GM20431 (cell line): ENCODE results near the gene FADD.

Experiments
- in situ Hi-C: fragments of 300-500 bp; cut with MseI, MboI; formaldehyde crosslinking; loops from one replicate; pipeline ENCODE4 v1.15.0; 2020; ENCODE audit warnings: low sequenced_read_pairs; ENCODE audit not compliant: unreplicated experiment

FADD gene, protein sequence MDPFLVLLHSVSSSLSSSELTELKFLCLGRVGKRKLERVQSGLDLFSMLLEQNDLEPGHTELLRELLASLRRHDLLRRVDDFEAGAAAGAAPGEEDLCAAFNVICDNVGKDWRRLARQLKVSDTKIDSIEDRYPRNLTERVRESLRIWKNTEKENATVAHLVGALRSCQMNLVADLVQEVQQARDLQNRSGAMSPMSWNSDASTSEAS

DNA sequence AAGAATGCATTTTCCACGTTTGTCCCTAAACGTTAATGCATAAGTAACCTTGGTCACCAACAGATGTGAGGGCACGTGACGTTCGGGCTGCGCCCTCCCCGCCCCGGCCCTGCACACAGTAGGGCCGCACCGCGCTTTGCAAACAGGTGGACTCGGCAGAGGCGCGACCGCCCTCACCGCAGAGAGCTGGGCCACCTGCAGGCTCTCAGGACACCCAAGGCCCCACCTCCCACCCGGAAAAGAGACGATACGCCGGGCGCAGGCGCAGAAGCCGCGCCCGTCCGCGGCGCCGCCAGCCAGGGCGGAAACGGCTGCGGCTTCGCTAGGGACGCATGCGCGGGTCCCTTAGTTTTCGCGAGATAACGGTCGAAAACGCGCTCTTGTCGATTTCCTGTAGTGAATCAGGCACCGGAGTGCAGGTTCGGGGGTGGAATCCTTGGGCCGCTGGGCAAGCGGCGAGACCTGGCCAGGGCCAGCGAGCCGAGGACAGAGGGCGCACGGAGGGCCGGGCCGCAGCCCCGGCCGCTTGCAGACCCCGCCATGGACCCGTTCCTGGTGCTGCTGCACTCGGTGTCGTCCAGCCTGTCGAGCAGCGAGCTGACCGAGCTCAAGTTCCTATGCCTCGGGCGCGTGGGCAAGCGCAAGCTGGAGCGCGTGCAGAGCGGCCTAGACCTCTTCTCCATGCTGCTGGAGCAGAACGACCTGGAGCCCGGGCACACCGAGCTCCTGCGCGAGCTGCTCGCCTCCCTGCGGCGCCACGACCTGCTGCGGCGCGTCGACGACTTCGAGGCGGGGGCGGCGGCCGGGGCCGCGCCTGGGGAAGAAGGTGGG is at the start of gene FADD:
Gene FADD (plus strand): TSS at position 377 of the 831 bp plus-strand sequence. CDS start 164 bp downstream, at position 541.
- in situ Hi-C loops = no loop called here

DNA sequence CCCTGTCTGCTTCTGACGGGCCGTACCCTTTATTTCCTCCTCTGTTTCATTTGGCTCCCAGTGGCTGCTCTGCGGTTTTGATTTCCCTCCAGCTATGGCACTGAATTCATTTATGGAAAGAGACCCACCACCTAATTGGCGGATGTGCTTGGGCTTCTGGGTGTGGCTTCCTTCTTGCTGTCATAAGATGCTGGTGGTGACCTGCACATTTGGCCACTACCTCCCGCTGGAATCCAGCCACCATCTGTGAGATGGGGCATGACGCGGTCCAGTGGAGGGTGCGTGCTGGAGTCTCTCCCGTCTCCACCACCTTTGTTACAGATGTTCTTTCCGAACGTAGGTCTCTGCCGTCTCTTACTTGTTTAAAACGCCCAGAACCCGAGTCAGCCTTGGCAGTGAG is 47.7 kb upstream of the FADD start:
- in situ Hi-C loops = no loop called here

DNA sequence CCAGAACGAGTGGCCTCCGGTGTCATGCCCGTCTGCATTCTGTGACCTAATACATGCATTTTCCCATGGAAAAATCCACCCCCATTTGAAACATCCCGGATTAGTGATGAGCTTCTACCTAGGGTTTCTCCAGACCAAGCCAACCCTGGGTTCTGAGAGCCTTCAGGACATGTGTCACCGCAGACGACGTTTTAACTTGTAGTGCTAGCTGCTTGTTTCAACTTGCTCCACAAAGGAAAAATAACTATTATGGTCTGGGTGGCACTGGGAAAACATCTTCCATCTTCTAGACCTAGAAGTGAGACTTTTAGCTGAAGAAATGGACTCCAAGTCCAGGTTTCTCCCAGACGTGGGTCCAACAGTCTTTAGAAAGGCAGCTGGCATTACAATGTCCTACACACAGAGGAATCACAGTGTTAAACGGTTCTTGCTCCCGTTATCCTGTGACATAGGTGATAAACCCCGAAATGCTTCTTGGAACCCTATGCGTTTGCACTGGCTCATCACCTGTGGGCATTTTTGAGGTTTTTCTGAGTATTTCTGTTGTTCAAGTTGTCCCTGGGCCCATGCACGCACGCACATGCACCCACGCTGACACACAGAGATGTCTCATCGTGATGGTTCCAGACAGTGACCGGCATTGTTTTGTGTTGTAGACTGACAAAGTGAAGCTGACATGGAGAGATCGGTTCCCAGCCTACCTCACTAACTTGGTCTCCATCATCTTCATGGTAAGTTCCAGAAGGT is 46.6 kb upstream of the FADD start:
- in situ Hi-C loops = no loop called here

DNA sequence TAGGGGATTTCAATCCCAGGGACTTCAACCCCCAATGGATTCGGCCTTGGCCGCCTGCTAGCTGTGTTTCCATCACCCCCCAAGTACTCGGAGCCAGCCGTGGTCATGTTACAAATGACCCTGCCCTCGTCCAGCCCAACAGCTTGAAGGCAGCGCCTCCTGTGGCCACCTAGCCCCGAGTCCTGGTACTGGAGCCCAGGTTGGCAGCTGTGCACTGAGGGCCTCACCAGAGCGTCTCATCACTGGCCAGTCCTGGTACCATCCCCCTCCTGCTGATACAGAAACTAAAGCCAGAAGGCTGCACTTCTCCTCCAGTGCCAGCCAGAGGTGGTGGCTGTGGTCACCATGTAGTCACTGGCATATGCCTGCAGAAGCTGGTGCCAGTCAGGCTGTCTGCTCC is 44.9 kb upstream of the FADD start:
- in situ Hi-C loops = no loop called here

DNA sequence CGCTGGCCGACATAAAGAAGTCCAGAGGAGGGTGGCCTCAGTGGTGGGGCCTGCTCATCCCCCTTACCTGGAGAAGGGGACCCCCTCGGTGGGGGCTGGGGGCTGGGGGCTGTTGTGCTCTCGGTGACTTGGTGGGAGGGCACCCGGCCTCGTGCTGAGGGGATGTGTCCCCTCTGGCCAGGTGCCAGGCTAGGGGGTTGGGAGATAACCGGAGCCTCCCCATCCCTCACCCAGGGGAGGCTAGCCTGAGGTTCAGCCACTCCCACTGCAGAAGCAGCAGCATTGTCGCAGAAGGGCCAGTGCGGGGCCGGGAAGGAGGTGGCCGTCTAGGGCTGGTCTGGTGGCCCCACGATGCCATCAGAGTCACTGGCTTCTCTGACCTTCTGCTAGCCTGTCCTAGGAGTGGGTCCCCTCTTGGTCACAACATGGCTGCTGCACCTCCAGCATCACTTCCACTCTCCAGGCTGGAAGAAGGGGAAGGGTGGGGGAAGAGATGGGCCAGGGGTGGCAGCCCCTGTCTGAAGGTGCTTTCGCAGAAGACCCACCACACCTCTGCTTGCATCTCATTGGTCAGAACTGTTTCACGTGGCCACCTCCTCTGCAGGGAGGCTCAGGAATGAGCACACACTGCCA is 44.2 kb upstream of the FADD start:
- in situ Hi-C loops = no loop called here

DNA sequence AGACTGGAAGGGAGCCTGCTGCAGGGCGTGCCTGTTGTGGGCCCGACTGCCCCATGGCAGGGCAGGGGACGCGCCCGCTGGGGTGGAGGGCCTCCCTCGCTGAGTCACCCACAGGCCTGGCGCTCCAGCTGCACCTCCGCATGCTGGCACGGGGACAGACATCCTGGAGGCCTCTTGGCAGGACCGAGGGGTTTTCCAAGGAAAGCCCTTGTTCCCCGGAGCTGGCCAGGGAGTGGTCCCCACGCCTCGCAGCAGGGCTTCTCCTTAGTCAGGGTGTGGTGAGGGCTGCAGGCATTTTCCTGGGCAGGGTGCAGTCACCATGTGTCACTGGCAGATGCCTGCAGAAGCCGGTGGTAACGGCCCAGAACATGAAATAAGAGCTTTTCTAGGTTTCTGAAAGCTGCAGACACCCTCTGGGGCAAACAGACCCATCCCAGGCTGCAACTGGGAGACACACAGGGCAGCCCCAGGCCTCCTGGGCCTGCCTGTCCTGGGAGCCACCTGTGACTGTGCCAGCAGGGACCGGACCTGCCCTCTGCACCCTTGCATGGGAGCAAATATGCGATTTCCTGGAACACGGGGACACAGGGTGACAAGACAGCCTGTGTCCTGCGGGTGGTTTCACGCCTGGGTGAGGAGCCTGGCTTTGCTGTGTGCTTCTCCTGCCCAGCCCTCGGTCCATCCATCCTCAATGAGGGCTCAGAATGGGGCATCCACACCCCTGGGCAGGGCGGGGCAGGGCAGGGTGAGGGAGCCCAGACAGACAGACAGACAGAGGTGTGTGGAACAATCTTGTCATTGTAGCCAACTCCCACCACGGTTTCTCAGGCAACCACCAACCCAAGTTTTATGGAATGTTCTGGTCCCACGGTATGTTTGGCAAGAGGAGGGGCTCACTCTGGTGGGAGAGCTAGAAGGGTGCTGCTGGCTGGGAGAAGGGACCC is 43.2 kb upstream of the FADD start:
- in situ Hi-C loops = no loop called here

DNA sequence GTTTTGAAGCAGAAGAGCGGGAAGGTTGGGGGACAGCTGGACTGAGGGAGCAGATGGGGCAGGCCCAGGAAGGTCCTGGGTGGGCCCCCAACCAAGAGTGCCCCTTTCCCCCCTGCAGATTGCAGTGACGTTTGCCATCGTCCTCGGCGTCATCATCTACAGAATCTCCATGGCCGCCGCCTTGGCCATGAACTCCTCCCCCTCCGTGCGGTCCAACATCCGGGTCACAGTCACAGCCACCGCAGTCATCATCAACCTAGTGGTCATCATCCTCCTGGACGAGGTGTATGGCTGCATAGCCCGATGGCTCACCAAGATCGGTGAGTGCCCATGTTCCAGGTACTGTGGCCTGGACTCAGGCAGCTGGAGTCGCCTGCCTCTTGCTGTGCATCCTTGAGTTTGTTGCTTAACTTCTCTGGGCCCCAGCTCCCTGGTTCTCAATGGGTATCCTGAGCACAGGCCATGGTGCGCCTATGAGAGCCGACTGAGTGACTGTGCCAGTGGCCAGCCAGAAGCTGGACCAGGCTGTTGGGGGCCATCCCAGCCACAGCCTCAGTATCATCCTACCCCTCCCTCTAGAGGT is 42.0 kb upstream of the FADD start:
- in situ Hi-C loops = no loop called here

DNA sequence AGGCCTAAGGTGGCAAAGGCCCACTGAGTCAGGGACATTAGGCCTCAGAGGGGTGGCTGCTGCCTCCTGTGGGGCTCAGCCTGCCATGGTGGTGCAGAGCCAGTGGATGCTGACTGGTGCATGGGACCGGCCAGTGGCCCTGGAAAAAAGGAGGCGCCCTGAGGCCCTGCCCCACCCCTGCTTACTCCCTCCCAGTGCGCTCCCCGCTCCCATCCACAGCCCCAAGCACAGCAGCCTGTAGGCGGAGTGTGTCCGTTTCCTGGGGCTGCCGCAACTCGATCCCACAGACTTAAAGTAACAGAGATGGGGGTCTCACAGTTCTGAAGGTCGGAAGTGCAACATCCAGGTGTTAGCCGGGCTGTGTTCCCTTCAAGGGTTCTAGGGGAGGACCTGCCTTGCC is 38.4 kb upstream of the FADD start:
- in situ Hi-C loops = no loop called here

DNA sequence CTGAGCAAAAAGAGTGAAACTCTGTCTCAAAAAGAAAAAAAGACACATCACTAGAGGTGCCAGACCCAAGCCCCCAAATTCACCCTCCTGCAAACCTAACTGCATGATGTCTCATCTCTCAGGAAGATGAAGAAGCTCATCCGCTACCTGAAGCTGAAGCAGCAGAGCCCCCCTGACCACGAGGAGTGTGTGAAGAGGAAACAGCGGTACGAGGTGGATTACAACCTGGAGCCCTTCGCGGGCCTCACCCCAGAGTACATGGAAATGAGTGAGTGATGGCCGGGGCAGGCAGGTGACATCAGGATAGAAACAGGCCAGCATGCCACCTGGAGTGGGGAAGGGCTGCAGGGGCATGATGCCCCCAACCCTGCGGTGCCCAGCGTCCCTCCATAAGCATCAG is 36.0 kb upstream of the FADD start:
- in situ Hi-C loops = no loop called here

DNA sequence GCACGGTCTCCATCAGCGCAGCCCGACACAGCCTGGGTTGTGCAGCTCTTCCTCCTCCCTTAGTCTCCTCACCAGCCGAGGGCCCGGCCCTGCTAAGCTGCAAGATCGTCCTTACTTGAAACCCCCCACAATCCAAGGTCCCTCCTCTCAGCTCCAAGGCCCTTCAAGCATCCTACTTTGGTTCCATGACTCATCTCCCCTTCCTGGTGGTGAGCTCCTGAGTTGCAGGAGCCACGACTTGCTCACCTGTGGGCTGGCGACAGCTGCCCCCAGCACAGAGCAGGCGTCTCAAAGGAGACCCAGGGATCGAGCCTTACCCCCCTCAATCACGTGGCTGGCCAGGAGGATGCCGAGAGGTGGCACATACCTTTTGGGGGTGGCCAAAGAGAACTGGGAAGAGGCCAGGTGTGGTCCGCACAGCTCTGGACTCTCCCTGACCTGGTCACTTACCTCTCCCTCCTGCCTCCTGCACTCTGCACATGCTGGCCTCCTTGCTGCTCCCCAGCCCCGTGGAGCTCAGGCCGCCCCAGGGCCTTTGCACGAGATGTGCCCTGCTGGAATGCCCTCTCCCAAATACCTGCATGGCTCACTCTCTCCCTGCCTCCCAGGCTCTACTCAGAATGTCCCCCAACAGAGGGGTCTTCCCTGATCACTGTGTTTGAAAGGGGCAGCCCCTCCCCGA is 35.2 kb upstream of the FADD start:
- in situ Hi-C loops = no loop called here

DNA sequence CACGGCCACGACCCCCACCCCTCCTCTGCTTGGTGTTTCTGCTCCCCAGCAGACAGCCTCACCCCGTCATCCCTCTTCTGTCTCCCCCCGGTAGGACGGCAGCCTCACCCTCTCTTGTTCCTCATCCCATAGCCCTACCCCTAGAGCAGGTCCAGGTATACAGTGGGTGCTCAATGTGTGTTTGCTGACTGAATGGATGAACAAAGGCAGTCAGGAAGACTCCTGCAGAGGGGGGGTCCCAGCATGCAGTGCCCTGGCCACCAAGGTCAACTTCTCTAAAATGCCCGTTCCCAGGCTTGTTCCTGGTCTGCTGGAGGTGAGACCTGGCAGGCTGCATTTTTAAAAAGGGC is 34.7 kb upstream of the FADD start:
- in situ Hi-C loops = no loop called here

DNA sequence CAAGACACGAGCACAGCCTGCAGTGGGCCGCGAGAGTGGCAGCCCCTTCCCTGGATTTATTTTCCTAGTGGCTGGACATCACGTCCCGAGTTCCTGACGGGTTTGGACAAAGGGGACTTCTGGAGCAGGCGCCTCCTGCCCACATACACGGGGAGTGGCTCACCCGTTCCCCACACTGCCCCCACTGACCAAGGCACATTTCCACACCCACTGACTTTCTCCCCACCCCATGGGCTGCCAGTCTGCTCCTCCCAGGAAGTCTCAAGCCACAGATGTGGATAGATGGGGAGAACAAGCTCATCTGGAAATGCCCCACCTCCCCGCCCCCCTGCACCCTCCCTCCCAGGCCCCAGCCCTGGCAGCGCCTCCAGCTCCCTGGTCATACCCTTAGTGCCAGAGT is 34.0 kb upstream of the FADD start:
- in situ Hi-C loops = no loop called here

DNA sequence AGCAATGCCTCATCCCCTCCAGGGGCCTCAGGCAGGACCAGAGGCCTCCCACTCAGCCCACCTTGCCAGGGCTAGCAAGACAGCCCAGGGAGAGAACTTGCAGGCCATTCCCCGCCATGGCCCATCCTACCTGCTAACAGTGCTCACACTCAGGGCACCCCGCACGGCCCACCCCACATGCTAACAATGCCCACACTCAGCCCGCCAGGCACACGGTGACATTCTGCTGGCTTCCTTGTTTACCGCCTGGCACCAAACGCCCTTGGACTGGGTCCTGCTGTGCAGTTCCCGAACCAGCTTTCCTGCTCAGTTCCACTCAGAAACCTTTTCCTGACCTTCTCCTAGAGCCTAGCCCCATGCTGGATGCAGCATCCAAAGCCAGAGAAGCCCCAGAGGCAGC is 33.5 kb upstream of the FADD start:
- in situ Hi-C loops = no loop called here

DNA sequence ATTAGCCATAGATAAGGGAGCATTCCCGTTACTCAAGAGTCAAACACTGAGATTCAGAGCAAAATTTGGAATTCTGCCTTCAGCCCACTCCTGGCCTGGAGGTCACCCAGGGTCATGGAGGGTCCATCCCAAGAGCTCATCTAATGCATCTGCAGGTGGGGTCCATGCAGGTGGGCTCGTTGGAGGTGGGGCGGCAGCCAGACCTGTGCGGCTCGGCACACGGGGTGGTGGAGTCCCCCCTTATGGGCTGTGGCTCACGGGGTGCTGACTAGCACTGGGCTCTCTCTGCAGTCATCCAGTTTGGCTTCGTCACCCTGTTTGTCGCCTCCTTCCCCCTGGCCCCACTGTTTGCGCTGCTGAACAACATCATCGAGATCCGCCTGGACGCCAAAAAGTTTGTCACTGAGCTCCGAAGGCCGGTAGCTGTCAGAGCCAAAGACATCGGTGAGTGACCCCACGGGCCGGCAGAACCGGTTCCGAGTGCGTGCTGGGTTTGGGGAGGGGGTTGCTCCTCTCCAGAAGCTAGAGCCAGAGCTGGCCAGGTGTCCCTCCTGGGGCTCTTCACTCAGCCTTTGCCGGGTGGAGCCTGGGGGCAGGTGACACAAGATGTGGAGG is 32.4 kb upstream of the FADD start:
- in situ Hi-C loops = no loop called here

DNA sequence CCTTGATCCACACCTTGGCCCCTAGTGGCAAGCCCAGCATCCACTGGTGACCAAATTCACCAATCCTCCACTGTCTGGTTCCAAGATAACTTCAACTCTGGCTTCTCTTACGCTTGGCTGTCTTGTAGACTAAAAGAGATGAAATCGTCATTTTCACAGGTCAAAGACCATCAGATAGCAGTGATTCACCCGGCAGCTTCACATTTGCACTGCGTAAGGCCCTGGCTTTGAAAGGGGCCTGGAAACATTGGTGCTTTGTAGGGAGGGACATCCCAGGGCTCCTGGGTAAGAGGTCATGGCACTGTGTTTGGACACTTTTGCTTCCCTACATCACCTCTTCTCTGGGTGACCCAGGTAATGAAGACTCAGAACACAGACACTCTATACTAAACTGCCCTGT is 30.1 kb upstream of the FADD start:
- in situ Hi-C loops = no loop called here

DNA sequence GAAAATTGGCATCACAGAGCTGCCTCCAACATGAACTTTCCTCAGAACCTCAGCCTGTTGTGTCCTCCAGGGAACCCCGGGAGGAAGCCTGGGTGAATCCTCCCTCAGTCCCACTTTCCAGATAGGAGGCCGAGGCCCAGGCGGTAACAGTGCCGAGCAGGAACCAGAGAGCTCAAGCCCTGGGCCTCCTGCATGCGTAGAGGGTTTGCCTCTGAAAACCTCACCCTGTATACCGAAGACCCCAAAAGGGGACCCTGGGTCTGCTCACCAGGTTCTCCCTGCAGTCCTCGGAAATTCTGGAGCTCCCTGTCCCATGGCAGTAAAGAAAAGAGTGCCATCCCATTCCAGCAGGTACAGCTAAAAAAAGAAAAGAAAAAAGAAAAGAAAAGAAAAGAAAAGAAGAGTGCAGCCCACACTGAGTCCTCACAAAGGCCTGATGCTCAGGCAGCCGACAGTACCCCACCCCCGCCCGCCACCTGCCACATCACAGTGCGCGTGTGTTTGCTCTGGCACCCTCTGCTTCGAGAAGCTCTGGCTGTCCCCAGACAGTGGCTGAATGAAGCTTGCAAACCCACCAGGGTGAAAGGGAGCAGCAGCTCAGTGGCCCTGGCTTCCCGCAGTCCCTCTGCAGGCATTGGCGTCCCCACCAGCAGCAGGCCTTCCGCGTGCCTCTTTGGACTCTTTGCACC is 28.4 kb upstream of the FADD start:
- in situ Hi-C loops = loop anchor here (25.0 kb wide), 1 partner anchor 487 kb away; the partner anchor contains the start of gene LTO1

DNA sequence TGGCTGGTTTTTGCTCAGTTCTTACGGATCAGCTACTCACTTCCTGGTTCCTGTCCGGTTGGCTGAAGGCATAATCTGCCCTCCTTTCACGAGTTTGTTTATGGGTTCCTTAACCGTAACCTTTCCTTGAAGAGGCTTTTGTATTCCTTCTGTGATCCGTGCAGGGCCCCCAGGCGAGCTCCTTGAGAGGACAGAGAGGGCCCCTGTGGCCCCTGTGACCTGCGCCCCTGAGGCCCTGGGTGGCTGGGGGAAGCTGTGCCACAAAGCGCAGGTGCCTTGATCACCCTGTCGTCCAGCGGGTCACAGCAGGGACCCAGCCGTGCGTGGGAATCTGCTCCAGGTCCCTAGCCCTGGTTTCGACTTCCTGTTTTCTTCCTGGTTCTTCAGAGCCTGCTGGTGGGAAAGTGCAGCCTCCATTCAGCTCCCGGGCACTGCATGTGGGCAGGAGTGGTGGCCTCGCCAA is 27.8 kb upstream of the FADD start:
- in situ Hi-C loops = loop anchor here (25.0 kb wide), 1 partner anchor 488 kb away; the partner anchor contains the start of gene LTO1
